Activated gamma-delta T cell treated with Interleukin-2 at 50 U/mL for 16 hours (primary cell): ENCODE data around the gene SLC33A1.
A peak's percentile ranks its signal among the peaks of the same experiment; 100 is the strongest.
"Not testable (repeated sequence)": the region's sequence is repeated elsewhere in the genome, so short reads cannot be mapped to it uniquely, and the experiment has no call there.

Source experiments
- DNase-seq: peaks from one replicate; pipeline ENCODE4 v3.0.0-alpha.2; 2020

The SLC33A1 gene

DNA sequence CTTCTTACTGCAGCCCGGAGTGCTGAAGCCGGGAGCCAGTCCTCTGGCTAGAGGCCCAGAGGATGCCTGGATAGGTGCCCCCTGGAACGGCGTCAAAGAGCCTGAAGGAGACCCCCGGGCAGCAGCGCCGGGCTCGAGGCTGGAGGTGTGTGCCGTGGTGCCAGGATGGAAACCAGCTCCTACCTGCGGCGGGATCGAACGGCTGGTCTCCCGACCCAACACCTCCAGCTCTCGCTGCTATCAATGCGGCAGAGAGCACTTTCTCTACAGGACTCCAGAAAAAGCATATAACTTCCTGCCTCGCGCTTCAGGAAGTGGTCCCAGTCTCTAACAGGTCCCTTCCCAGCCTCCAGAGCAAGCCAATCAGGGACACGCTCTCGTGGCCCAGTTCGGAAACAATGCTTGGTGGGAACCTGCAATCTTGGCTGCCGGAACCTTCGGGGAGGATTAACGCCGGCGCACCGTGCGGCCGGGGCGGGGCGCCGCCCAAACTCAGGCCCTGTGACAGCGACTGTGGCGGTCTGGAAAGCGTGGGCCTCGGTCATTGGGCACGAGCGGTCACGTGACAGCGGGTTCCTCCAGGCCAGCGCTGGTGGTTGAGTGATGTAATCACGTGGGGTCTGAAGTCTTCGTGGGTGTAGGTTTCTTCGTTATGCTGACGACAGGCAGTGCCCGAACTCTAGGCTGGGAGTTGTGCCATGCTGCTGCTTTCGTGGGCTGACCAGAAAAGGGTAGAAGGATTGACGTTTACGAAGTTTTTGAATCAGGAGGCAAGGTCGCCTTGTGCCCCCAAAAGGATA is at the start of gene SLC33A1:
SLC33A1 (minus strand) TSS at position 287 of the 800 bp plus-strand sequence. CDS start 430 bp downstream, outside the sequence.
- DNase-seq: peak; percentile 98

DNA sequence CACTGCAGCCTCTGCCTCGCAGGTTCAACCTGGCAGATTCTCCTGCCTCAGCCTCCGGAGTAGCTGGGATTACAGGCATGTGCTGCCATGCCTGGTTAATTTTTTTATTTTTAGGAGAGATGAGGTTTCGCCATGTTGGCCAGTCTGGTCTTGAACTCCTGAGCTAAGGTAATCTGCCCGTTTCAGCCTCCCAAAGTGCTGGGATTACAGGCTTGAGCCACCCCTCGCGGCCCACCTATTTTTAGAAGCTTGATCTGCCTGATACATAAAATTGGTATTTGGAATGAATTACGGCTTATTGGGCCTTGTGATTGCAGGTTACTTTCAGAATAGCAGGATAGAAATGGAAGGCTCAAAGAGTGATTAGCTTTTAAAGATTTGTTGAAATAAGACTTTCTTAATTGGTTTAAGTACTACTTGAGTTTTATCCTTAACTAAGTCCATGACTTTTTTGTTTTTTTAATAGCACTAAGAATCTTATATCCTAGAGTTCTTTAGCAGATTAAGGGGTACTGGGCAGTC is 41.2 kb upstream of the SLC33A1 start:
- DNase-seq: no peak

DNA sequence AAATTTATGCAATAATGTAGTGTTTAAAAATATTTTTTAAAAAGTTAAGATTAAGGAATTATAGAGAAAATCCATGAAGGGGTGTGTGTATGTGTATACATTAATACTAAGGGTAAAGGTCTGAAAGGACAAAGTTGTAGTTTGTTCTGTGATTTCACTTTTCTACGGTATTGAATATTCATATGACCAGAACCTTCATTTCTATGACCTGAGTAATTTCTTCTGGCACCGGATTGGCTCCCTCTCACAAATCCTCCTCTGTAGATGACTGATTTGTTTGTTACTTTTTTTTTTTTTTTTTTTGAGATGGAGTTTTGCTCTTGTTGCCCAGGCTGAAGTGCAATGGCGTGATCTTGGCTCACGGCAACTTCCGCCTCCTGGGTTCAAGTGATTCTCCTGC is 37.1 kb upstream of the SLC33A1 start:
- no peak for DNase-seq

DNA sequence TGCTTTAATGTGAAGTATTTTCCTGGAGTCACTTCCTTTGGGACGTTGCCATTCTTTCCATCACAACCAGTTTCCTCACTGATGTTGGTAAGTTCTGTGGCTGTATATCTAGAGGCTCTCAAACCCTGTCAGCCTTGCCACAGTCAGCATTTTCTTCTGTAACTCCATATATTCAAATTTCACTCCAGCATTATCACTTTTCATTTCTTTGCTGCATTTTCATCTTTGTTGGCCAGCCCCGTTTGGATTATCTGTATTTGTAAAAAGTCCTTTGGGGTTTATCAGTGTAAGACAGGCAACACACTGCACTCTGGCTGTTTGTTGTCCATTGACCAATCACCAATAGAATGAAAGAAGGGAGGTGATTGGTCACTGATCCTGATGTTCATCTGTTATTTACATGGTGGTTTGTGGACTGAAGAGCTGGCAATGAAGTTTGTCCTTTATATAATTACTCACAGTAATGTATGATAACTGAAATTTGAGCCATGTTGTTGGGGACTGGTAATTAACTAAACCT is 36.5 kb upstream of the SLC33A1 start:
- no peak for DNase-seq

DNA sequence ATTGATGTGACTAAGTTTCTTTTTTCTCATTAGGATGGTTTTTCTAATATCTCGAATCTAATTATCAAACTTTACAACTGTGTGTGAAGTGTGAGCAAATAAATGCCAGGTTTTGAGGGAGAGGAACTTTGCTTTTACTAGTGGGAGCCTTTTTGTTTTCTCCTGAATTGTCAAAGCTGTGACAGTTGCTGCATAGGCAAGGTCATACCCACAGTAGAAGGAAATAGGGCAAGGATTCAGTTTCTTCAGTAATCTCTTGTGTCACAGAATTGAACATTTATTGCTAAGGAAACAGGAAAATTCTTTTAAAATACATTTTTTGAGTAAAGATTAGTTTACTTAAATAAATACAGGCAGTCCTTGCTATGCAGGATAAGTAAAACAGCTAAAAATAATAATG is 35.7 kb upstream of the SLC33A1 start:
- DNase-seq: no peak

DNA sequence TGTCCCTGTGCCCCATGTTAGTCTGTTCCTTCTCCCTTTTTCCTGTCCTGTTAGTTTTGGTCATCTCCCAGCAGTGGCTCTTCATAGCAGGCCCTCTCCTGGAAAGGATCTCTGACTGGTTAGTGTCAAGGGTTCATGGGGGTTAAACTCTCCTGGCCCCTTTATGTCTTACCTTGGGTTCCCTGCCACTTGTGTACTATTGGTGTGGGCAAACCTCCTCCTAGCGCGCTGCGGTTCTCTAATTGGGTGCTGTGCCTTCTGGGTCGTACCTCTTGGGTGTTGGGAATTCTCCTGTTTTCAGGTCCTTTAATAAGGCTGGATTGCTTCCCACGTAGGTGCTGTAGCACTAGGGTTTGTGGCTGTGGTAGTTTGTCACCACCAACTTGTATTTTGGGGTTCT is 35.0 kb upstream of the SLC33A1 start:
- DNase-seq: no peak

DNA sequence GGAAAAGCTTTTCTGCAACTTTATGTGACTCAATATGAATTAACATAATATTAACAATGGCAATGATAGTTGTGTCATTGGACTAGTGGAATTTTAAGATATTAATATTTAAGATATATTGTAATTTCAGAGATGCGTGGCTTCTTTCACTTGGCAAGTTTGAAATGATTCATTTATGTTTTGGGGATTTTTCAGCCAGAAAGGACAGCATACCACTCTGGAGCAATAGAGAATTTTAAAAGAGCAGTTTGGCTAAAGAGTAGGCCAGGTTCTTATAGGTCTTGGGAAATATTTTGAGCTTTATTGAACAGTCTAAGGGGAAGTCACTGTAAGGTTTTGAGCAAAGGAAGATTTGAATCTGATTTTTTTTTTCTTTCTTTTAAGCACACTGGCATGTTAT is 32.7 kb upstream of the SLC33A1 start:
- DNase-seq: no peak

DNA sequence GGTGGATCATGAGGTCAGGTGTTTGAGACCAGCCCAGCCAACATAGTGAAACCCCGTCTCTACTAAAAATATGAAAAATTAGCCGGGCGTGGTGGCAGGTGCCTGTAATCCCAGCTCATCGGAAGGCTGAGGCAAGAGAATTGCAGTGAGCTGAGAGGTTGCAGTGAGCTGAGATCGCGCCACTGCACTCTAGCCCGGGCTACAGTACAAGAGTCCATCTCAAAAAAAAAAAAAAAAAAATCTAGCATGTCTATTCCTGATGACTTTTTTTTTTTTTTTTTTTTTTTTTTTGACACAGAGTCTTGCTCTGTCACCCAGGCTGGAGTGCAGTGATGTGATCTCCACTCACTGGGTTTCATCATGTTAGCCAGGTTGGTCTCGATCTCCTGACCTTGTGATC is 32.1 kb upstream of the SLC33A1 start:
- DNase-seq: not testable (repeated sequence)

DNA sequence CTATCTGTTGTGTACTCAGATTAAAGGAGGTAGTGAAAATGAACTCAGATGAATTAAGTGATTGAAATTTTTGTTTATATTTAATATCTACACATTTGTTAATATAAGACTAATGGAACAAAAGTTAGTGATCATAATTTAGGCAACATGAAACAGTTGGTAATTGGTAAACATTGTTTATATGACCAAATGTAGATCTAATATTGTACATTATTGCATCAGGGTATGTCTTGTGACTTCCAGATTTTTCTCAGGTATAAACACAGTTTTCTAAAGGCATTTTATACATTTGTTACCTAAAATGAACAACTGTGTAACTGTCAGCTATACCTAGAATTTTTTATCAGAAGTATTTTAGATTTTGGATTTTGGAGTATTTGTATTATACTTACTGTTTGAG is 31.1 kb upstream of the SLC33A1 start:
- no peak for DNase-seq

DNA sequence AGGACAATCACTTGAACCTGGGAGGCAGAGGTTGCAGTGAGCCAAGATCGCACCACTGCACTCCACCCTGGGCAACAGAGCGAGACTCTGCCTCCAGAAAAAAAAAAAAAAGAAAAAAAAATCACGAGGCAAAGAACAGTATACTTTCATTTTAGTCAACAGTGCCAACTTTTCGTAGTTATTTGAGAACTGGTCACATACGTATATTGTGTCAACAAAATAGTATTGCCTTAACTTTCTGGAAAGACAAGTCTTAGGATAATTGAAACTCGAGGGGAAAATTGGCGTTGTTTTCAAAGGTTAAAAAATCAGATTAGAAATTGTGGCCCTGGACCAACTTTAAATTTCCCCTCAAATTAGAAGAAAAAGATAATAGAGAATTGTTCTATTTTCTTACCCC is 30.1 kb upstream of the SLC33A1 start:
- DNase-seq: no peak

DNA sequence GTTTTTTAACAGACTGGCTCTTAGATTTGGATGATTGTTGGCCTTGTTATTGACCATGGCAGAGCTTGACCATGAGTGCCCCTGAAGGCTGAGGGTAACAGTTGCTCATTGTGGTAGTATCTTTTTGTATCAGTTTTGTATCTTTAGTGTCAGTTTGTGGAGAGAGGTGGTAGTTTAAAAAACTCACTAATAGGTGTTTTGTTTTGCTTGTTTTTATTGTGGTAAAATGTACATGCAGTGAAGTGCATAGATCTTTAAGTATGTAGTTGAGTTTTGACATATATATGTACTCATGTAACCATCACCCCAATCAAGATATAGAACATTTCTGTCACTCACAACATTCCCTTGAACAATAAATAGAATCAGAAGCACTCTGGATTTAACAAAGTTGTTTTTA is 26.1 kb upstream of the SLC33A1 start:
- no peak for DNase-seq

DNA sequence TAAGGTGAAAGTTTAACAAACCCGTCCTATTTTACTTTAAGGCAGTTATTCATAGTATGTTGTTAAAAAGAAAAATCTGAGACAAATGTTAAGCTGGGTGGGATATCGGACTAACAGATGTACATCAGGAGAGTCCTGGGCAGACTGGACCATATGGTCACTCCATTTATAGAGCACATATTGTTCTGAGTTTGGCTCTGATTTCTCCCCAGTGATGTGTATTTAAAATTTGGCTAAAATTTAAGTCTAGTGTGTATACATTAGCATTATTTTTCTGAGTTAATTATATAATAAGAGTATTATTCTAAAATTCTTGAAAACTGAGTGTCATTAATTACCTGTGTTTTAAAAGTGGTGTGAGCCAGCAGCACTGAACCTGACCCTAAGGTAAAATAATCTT is 22.3 kb upstream of the SLC33A1 start:
- DNase-seq: no peak

DNA sequence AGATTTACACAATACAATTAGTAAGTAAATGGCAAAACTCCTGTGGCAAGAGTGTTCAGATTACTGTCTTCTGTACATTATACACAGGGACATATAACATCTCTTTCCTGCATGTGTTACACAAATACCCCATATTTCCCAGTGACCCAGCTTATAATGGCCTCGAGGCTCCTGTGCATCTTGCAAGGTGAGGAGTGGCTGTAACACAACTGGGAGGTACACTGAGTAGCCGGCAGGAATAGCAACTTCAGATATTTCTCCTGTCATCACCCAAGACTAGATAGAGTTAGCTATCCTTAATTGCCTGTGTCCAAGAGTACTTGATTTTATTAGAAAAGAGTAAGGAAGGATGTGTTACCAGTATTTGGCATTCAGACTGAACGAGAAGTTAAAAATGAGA is 21.8 kb upstream of the SLC33A1 start:
- DNase-seq: no peak

DNA sequence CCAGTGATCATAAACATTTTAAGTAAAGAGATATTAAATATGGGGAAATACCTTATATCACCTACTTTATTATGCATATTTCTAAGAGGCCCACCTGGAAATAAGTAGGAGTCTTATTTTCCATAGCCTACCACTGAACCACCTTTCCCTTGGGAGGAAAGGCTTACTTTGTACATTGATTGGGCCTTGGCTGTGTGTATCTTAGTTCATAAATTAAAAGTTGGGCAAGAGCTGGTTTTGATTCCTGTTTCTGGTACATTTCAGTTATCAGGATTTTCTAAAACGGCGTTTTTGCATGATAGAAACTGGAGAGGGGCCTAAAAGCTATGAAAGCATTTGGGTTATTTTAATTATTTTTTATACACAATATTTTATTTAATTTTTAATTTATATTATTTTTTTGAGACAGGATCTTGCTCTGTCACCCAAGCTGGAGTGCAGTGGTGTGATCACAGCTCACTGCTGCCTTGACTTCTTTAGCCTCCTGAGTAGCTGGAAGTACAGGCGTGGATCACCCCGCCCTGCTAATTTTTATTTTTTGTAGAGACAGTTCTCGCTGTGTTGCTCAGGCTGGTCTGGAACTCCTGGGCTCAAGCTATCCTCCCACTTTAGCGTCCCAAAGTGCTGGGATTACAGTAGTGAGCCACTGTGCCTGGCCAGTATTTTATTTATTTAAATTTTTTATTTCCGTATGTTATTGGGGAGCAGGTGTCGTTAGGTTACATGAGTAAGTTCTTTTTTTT is 18.8 kb upstream of the SLC33A1 start:
- DNase-seq: no peak

DNA sequence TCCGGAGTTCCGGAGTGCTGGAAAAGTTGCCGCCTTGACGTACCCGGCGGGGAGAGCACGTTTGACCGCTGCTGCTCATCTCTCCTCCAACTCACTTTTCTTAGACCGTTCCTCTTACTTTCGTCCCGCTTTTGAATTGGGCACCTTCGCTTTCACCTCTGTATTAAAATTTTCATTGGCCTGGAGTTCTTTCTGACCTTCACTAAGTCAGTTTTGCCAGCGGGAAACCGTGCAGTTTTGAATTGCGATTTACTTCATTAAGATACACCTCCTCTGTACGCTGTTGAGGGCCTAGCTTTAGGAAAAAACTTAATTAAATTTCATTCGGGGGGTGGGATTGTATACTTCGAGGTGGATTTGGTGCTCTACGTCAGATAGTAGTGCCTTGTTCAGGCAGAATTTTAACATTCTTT is 17.5 kb upstream of the SLC33A1 start:
- DNase-seq: no peak

DNA sequence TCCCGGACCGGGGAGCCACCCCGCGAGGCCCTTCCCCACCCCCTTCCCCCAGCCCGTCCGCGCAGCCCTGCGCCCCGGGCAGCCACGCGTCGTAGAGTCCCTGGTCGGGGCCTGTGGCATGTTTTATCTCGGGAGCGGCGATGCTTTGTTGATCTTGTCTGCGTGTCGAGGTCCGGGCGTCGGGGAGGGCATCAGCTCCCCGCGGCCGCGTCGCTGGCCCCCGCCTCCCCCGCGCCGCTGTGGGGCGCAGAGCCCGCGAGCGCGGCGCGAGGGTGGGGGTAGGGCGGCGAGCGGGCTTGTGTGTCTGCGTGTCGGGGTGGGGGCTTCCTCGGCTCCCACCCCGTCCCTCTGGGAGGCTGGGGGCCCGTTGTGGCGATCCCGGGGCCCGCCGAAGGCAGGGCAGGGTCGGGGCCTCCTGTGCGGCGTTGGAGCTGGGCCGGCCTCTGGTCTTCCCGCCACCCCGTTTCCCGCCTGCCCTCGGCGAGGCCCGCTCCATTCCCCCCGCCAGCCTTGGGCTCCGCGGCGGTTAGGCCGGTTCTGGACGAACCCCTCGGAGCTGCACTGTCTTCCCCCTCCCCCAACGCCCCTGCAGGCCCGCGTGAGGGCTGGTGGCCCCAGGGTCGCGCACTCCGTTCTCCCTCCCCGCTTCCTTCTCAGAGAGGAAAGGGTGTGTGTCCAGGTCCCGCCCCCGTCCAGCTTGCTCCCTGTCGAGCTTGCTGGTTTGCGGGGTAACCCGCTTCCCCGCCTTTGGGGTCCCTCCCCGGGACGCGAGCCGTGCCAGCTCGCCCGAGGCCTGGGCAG is 16.9 kb upstream of the SLC33A1 start:
- peak; percentile 37 for DNase-seq

DNA sequence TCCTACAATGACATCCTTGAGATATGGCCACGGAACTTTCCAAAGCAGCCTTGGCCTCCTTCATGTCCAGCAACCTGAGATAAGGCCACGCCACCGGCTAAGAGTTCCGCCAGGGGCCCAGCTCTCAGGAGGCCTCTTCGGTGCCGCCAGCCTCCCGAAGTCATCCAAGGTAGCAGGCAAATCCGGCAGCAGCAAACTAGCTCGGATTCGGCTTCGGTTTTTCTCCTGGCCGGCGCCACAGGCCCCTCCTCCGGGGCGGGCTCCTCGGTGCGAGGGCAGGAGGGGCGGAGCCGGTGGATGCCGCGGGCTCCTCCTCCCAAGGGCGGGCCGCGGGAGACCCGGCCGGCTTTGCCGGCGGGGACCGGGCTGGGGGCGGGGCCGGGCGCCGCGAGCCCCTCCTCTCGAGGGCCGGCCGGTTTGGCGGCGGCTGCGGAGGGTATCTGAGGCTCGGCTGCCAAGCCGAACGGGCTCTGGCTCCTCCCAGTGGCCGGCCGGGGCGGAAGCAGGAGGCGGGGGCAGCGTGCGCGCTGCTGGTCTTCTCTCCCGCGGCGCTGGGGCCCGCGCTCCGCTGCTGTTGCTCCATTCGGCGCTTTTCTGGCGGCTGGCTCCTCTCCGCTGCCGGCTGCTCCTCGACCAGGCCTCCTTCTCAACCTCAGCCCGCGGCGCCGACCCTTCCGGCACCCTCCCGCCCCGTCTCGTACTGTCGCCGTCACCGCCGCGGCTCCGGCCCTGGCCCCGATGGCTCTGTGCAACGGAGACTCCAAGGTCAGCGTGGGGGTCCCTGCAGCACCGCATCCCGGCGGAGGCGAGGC is 16.1 kb upstream of the SLC33A1 start, which contains the start of gene GMPS:
GMPS (plus strand) TSS at position 518 of the 812 bp plus-strand sequence; CDS start at position 739, 221 bp downstream.
- peak; percentile 93 for DNase-seq

DNA sequence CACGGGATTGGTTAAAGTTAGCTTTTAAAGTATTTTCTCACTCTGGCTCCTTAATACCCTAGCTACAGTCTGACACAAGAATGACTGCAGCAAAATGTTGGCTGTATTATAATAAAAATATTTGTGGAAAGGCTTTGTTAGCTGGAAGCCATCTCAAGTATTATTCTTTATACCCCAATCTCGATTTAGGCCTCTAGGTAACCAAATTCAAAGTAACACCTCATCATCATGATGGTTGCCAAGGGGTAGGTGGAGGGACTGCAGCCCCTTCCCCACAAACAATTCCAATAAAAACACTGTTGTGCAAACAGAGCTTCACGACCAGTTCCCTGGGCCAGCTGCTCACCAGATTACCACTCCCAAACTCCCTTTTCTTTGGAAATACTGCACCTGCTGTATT is 15.5 kb upstream of the SLC33A1 start:
- DNase-seq: no peak

DNA sequence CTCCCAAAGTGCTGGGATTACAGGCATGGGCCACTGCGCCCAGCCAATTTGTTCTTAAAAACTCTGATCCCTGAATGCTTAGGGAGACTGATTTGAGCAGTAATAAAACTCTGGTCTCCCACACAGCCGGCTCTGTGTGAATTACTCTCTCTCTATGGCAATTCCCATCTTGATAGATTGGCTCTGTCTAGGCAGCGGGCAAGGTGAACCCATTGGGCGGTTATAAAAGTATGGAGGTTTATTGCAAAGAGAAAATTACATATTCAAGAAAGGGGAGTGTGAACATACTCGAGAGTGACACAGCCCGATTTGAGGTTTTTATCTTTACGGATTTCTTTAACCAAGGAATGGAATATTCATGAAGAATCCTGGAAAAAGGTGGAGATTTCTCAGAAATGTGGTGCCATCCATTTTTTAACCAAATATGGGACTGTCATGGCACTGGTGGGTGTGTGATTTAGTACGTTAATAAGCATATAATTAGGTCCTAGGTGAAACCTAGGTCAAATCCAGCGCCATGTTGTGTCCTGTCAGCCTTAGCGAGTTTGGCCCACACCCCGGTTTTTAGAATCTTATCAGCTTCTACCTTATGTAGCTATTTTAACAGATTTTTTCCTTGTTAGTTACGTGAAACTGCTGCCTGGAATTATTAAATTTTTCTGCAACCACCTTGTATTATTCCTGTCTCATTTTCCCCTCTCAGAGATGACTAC is 9.0 kb upstream of the SLC33A1 start:
- no peak for DNase-seq

DNA sequence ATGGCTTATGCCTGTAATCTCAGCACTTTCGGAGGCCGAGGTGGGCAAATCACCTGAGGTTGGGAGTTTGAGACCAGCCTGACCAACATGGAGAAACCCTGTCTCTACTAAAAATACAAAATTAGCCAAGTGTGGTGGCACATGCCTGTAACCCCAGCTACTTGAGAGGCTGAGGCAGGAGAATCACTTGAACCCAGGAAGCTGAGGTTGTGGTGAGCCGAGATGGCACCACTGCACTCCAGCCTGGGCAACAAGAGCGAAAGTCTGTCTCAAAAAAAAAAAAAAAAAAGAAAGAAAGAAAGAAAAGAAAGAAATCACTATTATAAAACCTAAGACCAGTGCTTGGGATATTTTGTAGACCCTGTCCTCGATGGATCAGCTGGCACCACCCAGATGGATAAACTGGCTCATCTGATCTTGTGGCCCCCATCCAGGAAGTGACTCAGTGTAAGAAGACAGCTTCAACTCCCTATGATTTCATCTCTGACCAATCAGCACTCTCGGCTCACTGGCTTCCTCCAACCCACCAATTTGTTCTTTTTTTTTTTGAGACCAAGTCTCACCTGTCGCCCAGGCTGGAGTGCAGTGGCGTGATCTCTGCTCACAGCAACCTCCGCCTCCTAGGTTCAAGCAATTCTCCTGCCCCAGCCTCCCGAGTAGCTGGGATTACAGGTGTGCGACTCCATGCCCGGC is 8.2 kb upstream of the SLC33A1 start:
- peak; percentile 49 for DNase-seq
